Measurements from ENCODE around the gene AKR1B1.
"Not testable (repeated sequence)": the region's sequence is repeated elsewhere in the genome, so short reads cannot be mapped to it uniquely, and the experiment has no call there.

AKR1B1 gene

DNA sequence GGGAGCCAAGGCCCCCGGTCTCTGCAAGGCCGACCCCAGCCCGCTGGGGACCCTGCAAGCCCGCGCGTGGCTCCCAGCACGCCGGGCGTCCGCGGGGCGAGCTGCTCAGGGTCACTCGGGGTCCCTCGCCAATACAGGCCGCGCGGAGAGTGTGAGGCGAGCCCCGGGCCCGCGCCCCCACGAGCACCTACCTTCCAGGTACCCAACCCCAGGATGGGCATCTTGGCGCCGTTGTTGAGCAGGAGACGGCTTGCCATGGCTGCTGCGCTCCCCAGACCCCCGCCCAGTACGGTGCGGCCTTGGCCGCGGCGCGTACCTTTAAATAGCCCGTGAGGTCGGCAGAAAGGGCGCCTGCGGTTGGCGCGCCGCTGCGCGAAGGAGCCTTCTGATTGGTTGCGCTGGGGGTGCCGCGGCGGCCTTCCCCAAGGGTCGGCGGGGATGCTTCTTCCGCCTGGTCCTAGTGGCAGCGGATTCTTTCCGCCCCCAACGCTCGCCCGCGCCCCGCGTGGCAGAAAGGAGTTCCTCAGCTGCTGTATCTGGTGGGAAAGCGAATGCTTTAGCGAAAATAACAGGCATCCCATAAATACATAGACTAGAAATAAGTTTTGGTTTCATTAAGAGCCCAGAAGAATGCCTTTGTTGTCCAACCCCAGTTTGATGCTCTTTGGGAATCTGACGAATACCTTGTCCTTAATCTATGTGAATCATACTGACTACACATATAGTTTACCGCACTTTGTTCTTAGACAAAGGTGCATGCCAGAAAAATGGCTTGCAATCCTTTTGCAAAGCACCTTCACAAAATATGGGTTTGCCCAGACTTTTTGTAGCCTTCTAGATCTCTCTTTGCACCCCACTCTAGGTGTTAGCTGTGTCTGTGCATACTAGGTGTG, at the start of gene AKR1B1:
Gene AKR1B1, minus strand, starts transcription at position 295 of the 893 bp plus-strand sequence. Its CDS starts 38 bp downstream, at position 257.
- peak; percentile 96 for DNase-seq

- DNase-seq = no peak
Observed at GRCh38 chr7:134505856-134506255, 47.0 kb upstream of the AKR1B1 start.

- DNase-seq = no peak
Observed at GRCh38 chr7:134504660-134505164, 45.8 kb upstream of the AKR1B1 start.

DNA sequence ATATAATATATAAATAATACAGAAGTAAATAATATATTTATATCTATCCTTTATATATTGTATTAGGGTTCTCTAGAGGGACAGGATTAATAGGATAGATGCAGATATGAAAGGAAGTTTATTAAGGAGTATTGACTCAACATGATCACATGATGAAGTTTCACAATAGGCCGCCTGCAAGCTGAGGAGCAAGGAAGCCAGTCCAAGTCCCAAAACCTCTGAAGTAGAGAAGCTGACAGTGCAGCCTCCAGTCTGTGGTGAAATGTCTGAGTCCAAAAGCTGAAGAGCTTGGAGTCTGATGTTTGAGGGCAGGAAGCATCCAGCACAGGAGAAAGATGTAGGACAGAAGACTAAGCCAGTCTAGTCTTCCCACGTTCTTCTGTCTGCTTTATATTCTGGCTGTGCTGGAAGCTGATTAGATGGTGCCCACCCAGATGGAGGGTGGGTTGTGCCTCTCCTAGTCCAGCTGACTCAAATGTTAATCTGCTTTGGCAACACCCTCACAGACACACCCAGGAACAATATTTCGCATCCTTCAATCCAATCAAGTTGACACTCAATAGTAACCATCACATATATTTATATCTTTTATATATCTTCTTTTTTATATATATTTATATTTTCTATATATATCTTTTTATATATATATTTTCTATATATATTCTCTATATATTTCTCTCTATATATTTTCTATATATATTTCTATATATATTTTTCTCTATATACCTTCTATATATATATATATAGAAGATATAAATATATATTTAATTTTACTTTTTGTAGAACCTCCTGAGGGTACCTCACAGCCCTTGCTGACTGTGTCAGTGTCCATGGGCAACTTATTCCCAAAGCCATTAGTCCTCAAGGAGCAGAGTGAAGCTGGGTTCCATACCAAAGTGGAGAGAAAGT, 43.8 kb upstream of the AKR1B1 start:
- no peak for DNase-seq

- no peak for DNase-seq
Observed at GRCh38 chr7:134500982-134501381, 42.1 kb upstream of the AKR1B1 start.

DNA sequence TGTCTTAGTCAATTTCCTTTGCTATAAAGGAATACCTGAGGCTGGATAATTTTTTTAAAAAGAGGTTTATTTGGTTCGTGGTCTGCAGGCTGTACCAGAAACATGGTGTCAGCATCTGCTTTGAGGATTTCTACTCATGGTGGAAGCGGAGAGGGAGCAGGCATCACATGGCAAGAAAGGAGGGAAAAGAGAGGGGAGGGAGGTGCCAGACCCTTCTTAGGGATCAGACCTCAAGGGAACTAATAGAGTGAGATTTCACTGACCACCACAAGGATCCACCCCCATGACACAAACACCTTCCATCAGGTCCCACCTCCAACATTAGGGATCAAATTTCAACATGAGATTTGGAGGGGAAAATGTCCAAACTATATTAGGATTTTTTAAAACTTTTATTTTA, 41.5 kb upstream of the AKR1B1 start:
- DNase-seq = no peak

DNA sequence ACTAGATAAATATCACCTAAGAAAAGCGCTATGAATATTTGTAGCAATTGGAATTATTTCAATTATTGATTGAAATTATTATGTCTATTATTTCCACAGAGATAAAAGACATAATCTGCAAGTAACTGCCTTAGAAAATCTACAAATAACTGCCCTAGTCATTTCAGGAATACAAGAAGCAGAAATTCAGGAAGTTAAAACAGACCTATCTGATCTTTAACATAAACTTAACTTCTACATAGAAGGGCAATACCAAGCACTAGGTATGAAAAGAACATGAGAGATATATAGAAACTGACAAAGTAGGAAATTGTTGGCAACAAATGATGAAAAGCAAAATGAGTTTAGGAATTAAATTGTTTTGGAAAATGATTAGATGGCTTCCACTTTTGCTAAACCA, 36.6 kb upstream of the AKR1B1 start:
- no peak for DNase-seq

GRCh38 chr7:134493091-134493490, 34.2 kb upstream of the AKR1B1 start:
- DNase-seq = no peak

- DNase-seq = not testable (repeated sequence)
Observed at GRCh38 chr7:134487721-134488120, 28.8 kb upstream of the AKR1B1 start.

DNA sequence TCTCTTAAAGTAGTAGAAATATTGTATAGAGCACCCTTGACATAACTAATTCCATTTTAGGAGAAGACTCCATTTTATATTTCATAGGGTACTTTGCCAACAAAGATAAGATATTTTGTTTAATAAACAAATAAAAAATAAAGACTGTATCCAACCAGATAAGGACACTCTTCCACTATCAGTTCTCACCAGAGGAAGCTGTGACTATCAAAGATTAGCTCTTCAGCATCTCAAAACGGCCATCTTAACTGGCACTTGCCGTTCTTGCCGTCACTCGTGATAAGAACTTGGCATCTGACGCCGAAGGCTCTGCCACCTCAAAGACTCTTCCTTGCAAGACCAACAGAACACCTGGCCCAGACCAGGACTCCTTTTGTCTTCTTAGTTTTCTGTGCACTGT, 26.3 kb upstream of the AKR1B1 start:
- no peak for DNase-seq

DNA sequence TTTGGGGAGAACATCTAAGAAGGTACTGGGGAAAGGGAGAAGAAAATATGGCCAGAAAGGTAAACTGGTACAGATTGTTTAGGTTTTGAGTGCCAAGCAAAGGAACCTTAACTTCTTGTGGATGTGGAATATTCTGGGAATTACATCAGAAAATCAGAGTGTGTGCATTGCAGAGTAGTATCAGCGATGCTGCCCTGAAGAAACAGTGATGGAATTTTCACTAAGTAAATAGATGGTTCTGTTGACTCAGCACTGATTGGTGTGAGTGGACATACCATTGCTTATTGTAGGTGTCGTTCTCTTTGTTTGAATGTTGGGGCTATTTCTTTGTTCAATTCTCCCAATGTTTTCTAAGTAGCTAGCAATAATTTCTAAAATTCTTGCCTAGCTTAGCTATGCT, 24.4 kb upstream of the AKR1B1 start:
- DNase-seq = no peak

GRCh38 chr7:134482858-134483257, 24.0 kb upstream of the AKR1B1 start:
- no peak for DNase-seq

- no peak for DNase-seq
Observed at GRCh38 chr7:134481167-134481566, 22.3 kb upstream of the AKR1B1 start.

- DNase-seq = no peak
Observed at GRCh38 chr7:134480730-134481129, 21.8 kb upstream of the AKR1B1 start.

DNA sequence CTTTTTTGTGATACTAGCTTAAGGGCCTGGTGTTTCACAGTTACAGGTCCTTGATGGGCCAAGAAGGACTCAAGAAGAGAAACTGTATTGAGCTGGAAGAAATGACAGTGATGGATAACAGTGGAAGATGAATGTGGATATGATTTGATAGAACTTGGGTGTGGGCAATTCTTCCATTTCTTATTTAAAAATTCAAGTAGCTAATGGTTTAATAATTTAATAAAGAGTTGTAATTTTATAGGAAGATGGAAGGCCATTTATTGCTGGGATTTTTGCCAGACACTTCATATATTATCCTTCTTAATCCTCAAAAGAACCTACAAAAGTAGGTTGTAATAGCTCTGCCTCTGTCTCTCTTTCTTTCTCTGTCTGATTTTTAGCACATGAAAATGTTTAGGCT, 21.3 kb upstream of the AKR1B1 start:
- DNase-seq = no peak

DNA sequence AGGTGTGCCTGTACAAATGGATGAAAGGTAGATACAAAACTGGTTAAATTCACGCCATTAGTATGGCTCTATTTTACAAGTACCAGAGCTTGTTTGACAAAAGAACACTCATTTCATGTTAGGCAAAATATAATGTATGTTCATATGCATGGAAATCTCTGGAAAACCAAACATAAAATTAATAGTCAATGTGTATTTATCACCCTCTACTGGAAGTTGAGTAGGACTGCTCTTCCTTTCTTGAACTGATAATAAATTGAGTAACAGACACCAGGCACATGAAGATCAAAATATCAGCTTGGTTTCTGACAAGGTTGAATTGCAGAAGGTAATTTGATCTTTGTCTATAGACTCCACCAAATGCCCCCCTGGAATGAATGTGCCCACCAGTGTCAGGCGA, 19.8 kb upstream of the AKR1B1 start:
- no peak for DNase-seq

GRCh38 chr7:134477954-134478353, 19.1 kb upstream of the AKR1B1 start:
- DNase-seq = no peak

DNA sequence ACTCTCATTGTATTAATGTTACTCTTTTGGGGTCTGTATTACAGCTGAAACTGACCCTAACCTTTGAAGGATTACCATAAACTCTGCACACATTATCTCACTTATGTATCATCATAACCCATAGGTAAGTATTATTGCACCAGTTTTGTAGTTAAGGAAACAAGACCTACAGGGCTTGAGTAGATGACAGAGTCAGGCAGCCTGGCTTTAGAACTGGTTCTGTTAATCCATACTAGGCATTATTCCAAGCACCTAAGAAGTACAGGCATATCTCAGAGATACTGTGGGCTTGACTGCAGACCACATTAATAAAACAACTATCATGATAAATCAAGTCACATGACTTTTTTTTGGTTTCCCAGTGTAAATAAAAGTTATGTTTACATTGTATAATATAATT, 17.1 kb upstream of the AKR1B1 start:
- DNase-seq = no peak

- DNase-seq = no peak
Observed at GRCh38 chr7:134474828-134475227, 15.9 kb upstream of the AKR1B1 start.

- no peak for DNase-seq
Observed at GRCh38 chr7:134473861-134474291, 15.0 kb upstream of the AKR1B1 start.

- no peak for DNase-seq
Observed at GRCh38 chr7:134472572-134473244, 13.8 kb upstream of the AKR1B1 start.

- no peak for DNase-seq
Observed at GRCh38 chr7:134470864-134471263, 12.0 kb upstream of the AKR1B1 start.

DNA sequence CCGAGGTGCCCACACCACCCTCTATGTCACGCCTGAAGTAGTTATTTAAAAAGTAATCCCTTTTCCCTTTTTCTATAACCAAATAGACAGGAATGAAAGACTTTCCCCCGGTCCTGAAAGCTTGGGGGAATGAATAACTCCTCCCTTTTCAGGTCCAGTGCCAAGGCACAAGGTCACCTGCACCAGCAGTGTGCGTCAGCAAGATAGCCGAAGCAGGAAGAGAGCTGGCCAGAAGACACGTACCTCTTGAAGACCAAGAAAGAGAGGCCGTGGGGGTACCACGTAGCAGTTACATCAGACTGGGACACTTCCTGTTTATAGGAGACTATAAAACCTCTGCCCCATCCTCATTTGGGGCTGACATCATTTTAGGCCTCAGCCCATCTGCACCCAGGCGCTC, 10.7 kb upstream of the AKR1B1 start:
- no peak for DNase-seq
